HEK293 (cell line): ENCODE results near the gene SYNGR3.

Source experiments
- IKZF3 ChIP-seq: fragments of 450-650 bp; IDR thresholded peaks from 2 replicates; pipeline ENCODE4 v1.5.0; 2018; ENCODE audit warnings: missing biosample characterization, mild to moderate bottlenecking, missing genetic modification characterization, moderate library complexity
- KLF1 ChIP-seq: fragments of 450-650 bp; formaldehyde crosslinking; IDR thresholded peaks from 2 replicates; pipeline ENCODE4 v1.5.1; 2016; ENCODE audit warnings: missing biosample characterization, missing genetic modification characterization
- OSR2 ChIP-seq: fragments of 450-650 bp; formaldehyde crosslinking; IDR thresholded peaks from 2 replicates; pipeline ENCODE4 v1.5.1; 2016; ENCODE audit warnings: missing biosample characterization, missing genetic modification characterization
- ZBTB10 ChIP-seq: fragments of 450-650 bp; formaldehyde crosslinking; IDR thresholded peaks from 2 replicates; pipeline ENCODE4 v1.5.1; 2016; ENCODE audit warnings: missing biosample characterization, missing genetic modification characterization
- ZBTB17 ChIP-seq: fragments of 450-650 bp; formaldehyde crosslinking; IDR thresholded peaks from 2 replicates; pipeline ENCODE4 v1.5.1; 2016; ENCODE audit warnings: missing biosample characterization, missing genetic modification characterization
- ZBTB21 ChIP-seq: fragments of 450-650 bp; formaldehyde crosslinking; IDR thresholded peaks from 2 replicates; pipeline ENCODE4 v1.5.1; 2017; ENCODE audit warnings: missing biosample characterization, missing genetic modification characterization
- ZFP37 ChIP-seq: fragments of 450-650 bp; formaldehyde crosslinking; IDR thresholded peaks from 2 replicates; pipeline ENCODE4 v1.5.1; 2016; ENCODE audit warnings: missing biosample characterization, missing genetic modification characterization
- ZNF114 ChIP-seq: fragments of 450-650 bp; formaldehyde crosslinking; IDR thresholded peaks from 2 replicates; pipeline ENCODE4 v1.5.0; 2017; ENCODE audit warnings: missing biosample characterization, missing genetic modification characterization
- ZNF19 ChIP-seq: fragments of 450-650 bp; formaldehyde crosslinking; IDR thresholded peaks from 2 replicates; pipeline ENCODE4; 2016; ENCODE audit warnings: missing biosample characterization, missing genetic modification characterization, low read depth
- ZNF239 ChIP-seq: fragments of 450-650 bp; formaldehyde crosslinking; IDR thresholded peaks from 2 replicates; pipeline ENCODE4 v1.5.1; 2016; ENCODE audit warnings: missing biosample characterization, missing genetic modification characterization
- ZNF354C ChIP-seq: fragments of 450-650 bp; formaldehyde crosslinking; IDR thresholded peaks from 2 replicates; pipeline ENCODE4 v1.5.1; 2016; ENCODE audit warnings: missing biosample characterization, missing genetic modification characterization, low read depth, borderline replicate concordance
- ZNF391 ChIP-seq: fragments of 450-650 bp; formaldehyde crosslinking; IDR thresholded peaks from 2 replicates; pipeline ENCODE4 v1.5.1; 2016; ENCODE audit warnings: low read depth, missing biosample characterization, missing genetic modification characterization, borderline replicate concordance
- ZNF518A ChIP-seq: fragments of 450-650 bp; formaldehyde crosslinking; conservative IDR thresholded peaks from 2 replicates; pipeline ENCODE4 v1.5.1; 2016; ENCODE audit warnings: low read depth, missing biosample characterization, missing genetic modification characterization
- ZNF560 ChIP-seq: fragments of 450-650 bp; formaldehyde crosslinking; IDR thresholded peaks from 2 replicates; pipeline ENCODE4 v1.5.1; 2017; ENCODE audit warnings: missing biosample characterization, missing genetic modification characterization, borderline replicate concordance
- ZNF76 ChIP-seq: fragments of 450-650 bp; formaldehyde crosslinking; IDR thresholded peaks from 2 replicates; pipeline ENCODE4; 2016; ENCODE audit warnings: low read depth, missing biosample characterization, missing genetic modification characterization, borderline replicate concordance
- TF ChIP-seq, protein P1 (sequence below): sonication (generic); formaldehyde crosslinking; IDR thresholded peaks from 2 replicates; pipeline ENCODE4 v1.8.1; 2022; ENCODE audit warnings: mild to moderate bottlenecking, moderate library complexity, missing genetic modification reagents
- TF ChIP-seq, protein P2 (sequence below): fragments of 450-650 bp; formaldehyde crosslinking; IDR thresholded peaks from 2 replicates; pipeline ENCODE4 v1.5.1; 2016; ENCODE audit warnings: missing biosample characterization, missing genetic modification characterization
- TF ChIP-seq, protein P3 (sequence below): fragments of 450-650 bp; formaldehyde crosslinking; conservative IDR thresholded peaks from 2 replicates; pipeline ENCODE4 v1.5.1; 2016; ENCODE audit warnings: low read depth, missing biosample characterization, missing genetic modification characterization
- TF ChIP-seq, protein P4 (sequence below): fragments of 450-650 bp; formaldehyde crosslinking; IDR thresholded peaks from 2 replicates; pipeline ENCODE4 v1.5.1; 2016; ENCODE audit warnings: missing biosample characterization, missing genetic modification characterization
- TF ChIP-seq, protein P5 (sequence below): fragments of 450-650 bp; formaldehyde crosslinking; IDR thresholded peaks from 2 replicates; pipeline ENCODE4 v1.5.1; 2016; ENCODE audit warnings: missing biosample characterization, missing genetic modification characterization, borderline replicate concordance

SYNGR3 gene

GRCh38 chr16:2009791-2010510, 20.2 kb downstream of the SYNGR3 start, which contains the start of gene ZNF598 (continued):
- TF ChIP-seq ZBTB10 (no peak), ZNF354C (tag by site-specific recombination) (no peak), ZFP37 (tag by site-specific recombination) (peak; percentile 78), ZBTB21 (tag by site-specific recombination) (no peak), ZNF114 (tag by site-specific recombination) (no peak), ZBTB17 (peak; percentile 67), KLF1 (tag by site-specific recombination) (peak; percentile 42; the same call in 1 of the 2 replicates), ZNF76 (peak; percentile 74), IKZF3 (tag by site-specific recombination) (no peak), ZNF239 (tag by site-specific recombination) (no peak), ZNF19 (tag by site-specific recombination) (no peak), OSR2 (no peak), ZNF518A (peak; percentile 72), ZNF391 (tag by site-specific recombination) (peak; percentile 69; the same call in 1 of the 2 replicates), ZNF560 (tag by site-specific recombination) (no peak)
- TF ChIP-seq, protein P1, sequence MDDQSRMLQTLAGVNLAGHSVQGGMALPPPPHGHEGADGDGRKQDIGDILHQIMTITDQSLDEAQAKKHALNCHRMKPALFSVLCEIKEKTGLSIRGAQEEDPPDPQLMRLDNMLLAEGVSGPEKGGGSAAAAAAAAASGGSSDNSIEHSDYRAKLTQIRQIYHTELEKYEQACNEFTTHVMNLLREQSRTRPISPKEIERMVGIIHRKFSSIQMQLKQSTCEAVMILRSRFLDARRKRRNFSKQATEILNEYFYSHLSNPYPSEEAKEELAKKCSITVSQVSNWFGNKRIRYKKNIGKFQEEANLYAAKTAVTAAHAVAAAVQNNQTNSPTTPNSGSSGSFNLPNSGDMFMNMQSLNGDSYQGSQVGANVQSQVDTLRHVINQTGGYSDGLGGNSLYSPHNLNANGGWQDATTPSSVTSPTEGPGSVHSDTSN (CRISPR knock-in tag) = no peak
- TF ChIP-seq, protein P2, sequence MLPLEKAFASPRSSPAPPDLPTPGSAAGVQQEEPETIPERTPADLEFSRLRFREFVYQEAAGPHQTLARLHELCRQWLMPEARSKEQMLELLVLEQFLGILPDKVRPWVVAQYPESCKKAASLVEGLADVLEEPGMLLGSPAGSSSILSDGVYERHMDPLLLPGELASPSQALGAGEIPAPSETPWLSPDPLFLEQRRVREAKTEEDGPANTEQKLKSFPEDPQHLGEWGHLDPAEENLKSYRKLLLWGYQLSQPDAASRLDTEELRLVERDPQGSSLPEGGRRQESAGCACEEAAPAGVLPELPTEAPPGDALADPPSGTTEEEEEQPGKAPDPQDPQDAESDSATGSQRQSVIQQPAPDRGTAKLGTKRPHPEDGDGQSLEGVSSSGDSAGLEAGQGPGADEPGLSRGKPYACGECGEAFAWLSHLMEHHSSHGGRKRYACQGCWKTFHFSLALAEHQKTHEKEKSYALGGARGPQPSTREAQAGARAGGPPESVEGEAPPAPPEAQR (tag by site-specific recombination) = no peak
- TF ChIP-seq, protein P3, sequence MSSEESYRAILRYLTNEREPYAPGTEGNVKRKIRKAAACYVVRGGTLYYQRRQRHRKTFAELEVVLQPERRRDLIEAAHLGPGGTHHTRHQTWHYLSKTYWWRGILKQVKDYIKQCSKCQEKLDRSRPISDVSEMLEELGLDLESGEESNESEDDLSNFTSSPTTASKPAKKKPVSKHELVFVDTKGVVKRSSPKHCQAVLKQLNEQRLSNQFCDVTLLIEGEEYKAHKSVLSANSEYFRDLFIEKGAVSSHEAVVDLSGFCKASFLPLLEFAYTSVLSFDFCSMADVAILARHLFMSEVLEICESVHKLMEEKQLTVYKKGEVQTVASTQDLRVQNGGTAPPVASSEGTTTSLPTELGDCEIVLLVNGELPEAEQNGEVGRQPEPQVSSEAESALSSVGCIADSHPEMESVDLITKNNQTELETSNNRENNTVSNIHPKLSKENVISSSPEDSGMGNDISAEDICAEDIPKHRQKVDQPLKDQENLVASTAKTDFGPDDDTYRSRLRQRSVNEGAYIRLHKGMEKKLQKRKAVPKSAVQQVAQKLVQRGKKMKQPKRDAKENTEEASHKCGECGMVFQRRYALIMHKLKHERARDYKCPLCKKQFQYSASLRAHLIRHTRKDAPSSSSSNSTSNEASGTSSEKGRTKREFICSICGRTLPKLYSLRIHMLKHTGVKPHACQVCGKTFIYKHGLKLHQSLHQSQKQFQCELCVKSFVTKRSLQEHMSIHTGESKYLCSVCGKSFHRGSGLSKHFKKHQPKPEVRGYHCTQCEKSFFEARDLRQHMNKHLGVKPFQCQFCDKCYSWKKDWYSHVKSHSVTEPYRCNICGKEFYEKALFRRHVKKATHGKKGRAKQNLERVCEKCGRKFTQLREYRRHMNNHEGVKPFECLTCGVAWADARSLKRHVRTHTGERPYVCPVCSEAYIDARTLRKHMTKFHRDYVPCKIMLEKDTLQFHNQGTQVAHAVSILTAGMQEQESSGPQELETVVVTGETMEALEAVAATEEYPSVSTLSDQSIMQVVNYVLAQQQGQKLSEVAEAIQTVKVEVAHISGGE = peak; percentile 89
- TF ChIP-seq, protein P4, sequence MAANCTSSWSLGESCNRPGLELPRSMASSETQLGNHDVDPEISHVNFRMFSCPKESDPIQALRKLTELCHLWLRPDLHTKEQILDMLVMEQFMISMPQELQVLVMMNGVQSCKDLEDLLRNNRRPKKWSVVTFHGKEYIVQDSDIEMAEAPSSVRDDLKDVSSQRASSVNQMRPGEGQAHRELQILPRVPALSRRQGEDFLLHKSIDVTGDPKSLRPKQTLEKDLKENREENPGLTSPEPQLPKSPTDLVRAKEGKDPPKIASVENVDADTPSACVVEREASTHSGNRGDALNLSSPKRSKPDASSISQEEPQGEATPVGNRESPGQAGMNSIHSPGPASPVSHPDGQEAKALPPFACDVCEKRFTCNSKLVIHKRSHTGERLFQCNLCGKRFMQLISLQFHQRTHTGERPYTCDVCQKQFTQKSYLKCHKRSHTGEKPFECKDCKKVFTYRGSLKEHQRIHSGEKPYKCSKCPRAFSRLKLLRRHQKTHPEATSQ (tag by site-specific recombination) = no peak; the same call in 1 of the 2 replicates
- TF ChIP-seq, protein P5, sequence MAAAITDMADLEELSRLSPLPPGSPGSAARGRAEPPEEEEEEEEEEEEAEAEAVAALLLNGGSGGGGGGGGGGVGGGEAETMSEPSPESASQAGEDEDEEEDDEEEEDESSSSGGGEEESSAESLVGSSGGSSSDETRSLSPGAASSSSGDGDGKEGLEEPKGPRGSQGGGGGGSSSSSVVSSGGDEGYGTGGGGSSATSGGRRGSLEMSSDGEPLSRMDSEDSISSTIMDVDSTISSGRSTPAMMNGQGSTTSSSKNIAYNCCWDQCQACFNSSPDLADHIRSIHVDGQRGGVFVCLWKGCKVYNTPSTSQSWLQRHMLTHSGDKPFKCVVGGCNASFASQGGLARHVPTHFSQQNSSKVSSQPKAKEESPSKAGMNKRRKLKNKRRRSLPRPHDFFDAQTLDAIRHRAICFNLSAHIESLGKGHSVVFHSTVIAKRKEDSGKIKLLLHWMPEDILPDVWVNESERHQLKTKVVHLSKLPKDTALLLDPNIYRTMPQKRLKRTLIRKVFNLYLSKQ = no peak
